Measurements from ENCODE around the gene AFF3.

DNA sequence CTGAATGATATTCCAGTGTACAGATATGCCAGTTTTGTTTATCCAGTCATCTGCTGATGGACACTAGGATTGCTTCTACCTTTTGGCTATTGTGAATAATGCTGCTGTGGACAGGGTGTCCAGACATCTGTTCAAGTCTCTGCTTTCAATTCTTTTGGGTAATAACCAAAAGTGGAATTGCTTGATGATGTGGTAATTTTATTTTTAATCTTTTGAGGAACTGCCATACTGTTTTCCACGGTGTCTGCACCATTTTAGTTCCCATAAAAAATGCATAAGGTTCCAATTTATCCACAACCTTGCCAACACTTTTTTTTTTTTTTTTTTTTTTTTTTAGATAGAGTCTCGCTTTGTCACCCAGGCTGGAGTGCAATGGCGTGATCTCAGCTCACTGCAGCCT is 510.7 kb downstream of the AFF3 start:
- TF ChIP-seq, protein P1, sequence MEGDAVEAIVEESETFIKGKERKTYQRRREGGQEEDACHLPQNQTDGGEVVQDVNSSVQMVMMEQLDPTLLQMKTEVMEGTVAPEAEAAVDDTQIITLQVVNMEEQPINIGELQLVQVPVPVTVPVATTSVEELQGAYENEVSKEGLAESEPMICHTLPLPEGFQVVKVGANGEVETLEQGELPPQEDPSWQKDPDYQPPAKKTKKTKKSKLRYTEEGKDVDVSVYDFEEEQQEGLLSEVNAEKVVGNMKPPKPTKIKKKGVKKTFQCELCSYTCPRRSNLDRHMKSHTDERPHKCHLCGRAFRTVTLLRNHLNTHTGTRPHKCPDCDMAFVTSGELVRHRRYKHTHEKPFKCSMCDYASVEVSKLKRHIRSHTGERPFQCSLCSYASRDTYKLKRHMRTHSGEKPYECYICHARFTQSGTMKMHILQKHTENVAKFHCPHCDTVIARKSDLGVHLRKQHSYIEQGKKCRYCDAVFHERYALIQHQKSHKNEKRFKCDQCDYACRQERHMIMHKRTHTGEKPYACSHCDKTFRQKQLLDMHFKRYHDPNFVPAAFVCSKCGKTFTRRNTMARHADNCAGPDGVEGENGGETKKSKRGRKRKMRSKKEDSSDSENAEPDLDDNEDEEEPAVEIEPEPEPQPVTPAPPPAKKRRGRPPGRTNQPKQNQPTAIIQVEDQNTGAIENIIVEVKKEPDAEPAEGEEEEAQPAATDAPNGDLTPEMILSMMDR (conservative IDR thresholded peaks at IDR 0.05; ENCODE audit: low read depth, low read length) = no peak
- no peak for TF ChIP-seq POLR2A (IDR thresholded peaks at IDR 0.05; ENCODE audit: low read depth, low read length)
- no peak for TF ChIP-seq RCOR1 (IDR thresholded peaks at IDR 0.05; ENCODE audit: insufficient replicate concordance, low read length)
- no peak for TF ChIP-seq MAFK (IDR thresholded peaks at IDR 0.05; ENCODE audit: low read depth, low read length)
- no peak for TF ChIP-seq FOS (IDR thresholded peaks at IDR 0.05; ENCODE audit: low read depth, low read length)
- no peak for TF ChIP-seq MXI1 (IDR thresholded peaks at IDR 0.05; ENCODE audit: borderline replicate concordance, low read depth, low read length)
- TF ChIP-seq MAZ (IDR thresholded peaks at IDR 0.05; ENCODE audit: borderline replicate concordance, low read depth, low read length) = no peak
- no peak for TF ChIP-seq BHLHE40 (IDR thresholded peaks at IDR 0.05; ENCODE audit: low read depth, low read length)
- TF ChIP-seq CHD1 (IDR thresholded peaks at IDR 0.05; ENCODE audit: low read depth, low read length) = no peak

All from IMR-90 (cell line).